Measurements from ENCODE around the gene KIF20B. TPM values are rescaled to one million over a fixed set of nuclear protein-coding genes. Genes with fewer than 3 reads are reported as not detected.

The KIF20B gene
- total RNA-seq, 1 donor = 4.7 TPM

- H2AFZ ChIP-seq (ENCODE audit: low read length) = no peak overlapping the region
- H3K4me2 ChIP-seq (ENCODE audit: insufficient read depth, low read length) = no peak overlapping the region
- TF ChIP-seq, protein P1, sequence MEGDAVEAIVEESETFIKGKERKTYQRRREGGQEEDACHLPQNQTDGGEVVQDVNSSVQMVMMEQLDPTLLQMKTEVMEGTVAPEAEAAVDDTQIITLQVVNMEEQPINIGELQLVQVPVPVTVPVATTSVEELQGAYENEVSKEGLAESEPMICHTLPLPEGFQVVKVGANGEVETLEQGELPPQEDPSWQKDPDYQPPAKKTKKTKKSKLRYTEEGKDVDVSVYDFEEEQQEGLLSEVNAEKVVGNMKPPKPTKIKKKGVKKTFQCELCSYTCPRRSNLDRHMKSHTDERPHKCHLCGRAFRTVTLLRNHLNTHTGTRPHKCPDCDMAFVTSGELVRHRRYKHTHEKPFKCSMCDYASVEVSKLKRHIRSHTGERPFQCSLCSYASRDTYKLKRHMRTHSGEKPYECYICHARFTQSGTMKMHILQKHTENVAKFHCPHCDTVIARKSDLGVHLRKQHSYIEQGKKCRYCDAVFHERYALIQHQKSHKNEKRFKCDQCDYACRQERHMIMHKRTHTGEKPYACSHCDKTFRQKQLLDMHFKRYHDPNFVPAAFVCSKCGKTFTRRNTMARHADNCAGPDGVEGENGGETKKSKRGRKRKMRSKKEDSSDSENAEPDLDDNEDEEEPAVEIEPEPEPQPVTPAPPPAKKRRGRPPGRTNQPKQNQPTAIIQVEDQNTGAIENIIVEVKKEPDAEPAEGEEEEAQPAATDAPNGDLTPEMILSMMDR (IDR thresholded peaks at IDR 0.05; ENCODE audit: extremely low read depth, low read depth, low read length) = no peak
- H3K79me2 ChIP-seq (ENCODE audit: insufficient read depth, low read length) = no peaks in the 10 kb centered on the region
- no peak overlapping the region for H3K4me3 ChIP-seq (ENCODE audit: insufficient read depth, low read length)
- H3K27me3 ChIP-seq (ENCODE audit: insufficient read depth, low read length) = peaks cover 3% of the 10 kb centered on the region
- H4K20me1 ChIP-seq (ENCODE audit: insufficient read depth, low read length) = no peaks in the 10 kb centered on the region
- no peaks in the 10 kb centered on the region for H3K4me1 ChIP-seq (ENCODE audit: insufficient read depth, low read length)
- no peaks in the 10 kb centered on the region for H3K9me3 ChIP-seq (ENCODE audit: low read depth, low read length)
- H3K27ac ChIP-seq (ENCODE audit: low read depth, low read length) = no peak overlapping the region
- no peak for DNase-seq (ENCODE audit: insufficient read length, low spot score, missing footprints)
- no peaks in the 10 kb centered on the region for H3K36me3 ChIP-seq (ENCODE audit: insufficient read depth, low read length)
Measured at GRCh38 chr10:89798092-89798491, 96.7 kb downstream of the KIF20B start.

GRCh38 chr10:89799573-89799972, 98.2 kb downstream of the KIF20B start:
- H3K4me1 ChIP-seq (ENCODE audit: insufficient read depth, low read length) = no peaks in the 10 kb centered on the region
- no peaks in the 10 kb centered on the region for H3K9me3 ChIP-seq (ENCODE audit: low read depth, low read length)
- H3K4me2 ChIP-seq (ENCODE audit: insufficient read depth, low read length) = no peak overlapping the region
- H3K4me3 ChIP-seq (ENCODE audit: insufficient read depth, low read length) = no peak overlapping the region
- no peak overlapping the region for H3K27ac ChIP-seq (ENCODE audit: low read depth, low read length)
- no peaks in the 10 kb centered on the region for H4K20me1 ChIP-seq (ENCODE audit: insufficient read depth, low read length)
- TF ChIP-seq, protein P1 (IDR thresholded peaks at IDR 0.05; ENCODE audit: extremely low read depth, low read depth, low read length) = no peak
- H3K27me3 ChIP-seq (ENCODE audit: insufficient read depth, low read length) = peaks cover 8% of the 10 kb centered on the region
- H3K79me2 ChIP-seq (ENCODE audit: insufficient read depth, low read length) = no peaks in the 10 kb centered on the region
- no peak for DNase-seq (ENCODE audit: insufficient read length, low spot score, missing footprints)
- H3K36me3 ChIP-seq (ENCODE audit: insufficient read depth, low read length) = no peaks in the 10 kb centered on the region
- no peak overlapping the region for H2AFZ ChIP-seq (ENCODE audit: low read length)

- Histone ChIP-seq H3K4me1 (ENCODE audit: insufficient read depth, low read length) (no peaks in the 10 kb centered on the region), H3K27me3 (ENCODE audit: insufficient read depth, low read length) (peaks cover 27% of the 10 kb centered on the region), H3K79me2 (ENCODE audit: insufficient read depth, low read length) (no peaks in the 10 kb centered on the region), H3K4me3 (ENCODE audit: insufficient read depth, low read length) (no peak overlapping the region), H4K20me1 (ENCODE audit: insufficient read depth, low read length) (no peaks in the 10 kb centered on the region), H3K27ac (ENCODE audit: low read depth, low read length) (no peak overlapping the region), H3K4me2 (ENCODE audit: insufficient read depth, low read length) (no peak overlapping the region), H3K36me3 (ENCODE audit: insufficient read depth, low read length) (no peaks in the 10 kb centered on the region), H3K9me3 (ENCODE audit: low read depth, low read length) (no peaks in the 10 kb centered on the region), H2AFZ (ENCODE audit: low read length) (no peak overlapping the region)
- no peak for DNase-seq (ENCODE audit: insufficient read length, low spot score, missing footprints)
- TF ChIP-seq, protein P1 (IDR thresholded peaks at IDR 0.05; ENCODE audit: extremely low read depth, low read depth, low read length) = no peak
Measured at GRCh38 chr10:89805599-89806013, 104.2 kb downstream of the KIF20B start.

GRCh38 chr10:89808842-89809241, 107.5 kb downstream of the KIF20B start:
- Histone ChIP-seq H3K79me2 (ENCODE audit: insufficient read depth, low read length) (no peaks in the 10 kb centered on the region), H3K4me3 (ENCODE audit: insufficient read depth, low read length) (no peak overlapping the region), H3K27ac (ENCODE audit: low read depth, low read length) (no peak overlapping the region), H4K20me1 (ENCODE audit: insufficient read depth, low read length) (no peaks in the 10 kb centered on the region), H3K4me1 (ENCODE audit: insufficient read depth, low read length) (no peaks in the 10 kb centered on the region), H3K9me3 (ENCODE audit: low read depth, low read length) (no peaks in the 10 kb centered on the region), H3K4me2 (ENCODE audit: insufficient read depth, low read length) (no peak overlapping the region), H3K27me3 (ENCODE audit: insufficient read depth, low read length) (peaks cover 27% of the 10 kb centered on the region), H2AFZ (ENCODE audit: low read length) (no peak overlapping the region), H3K36me3 (ENCODE audit: insufficient read depth, low read length) (no peaks in the 10 kb centered on the region)
- TF ChIP-seq, protein P1 (IDR thresholded peaks at IDR 0.05; ENCODE audit: extremely low read depth, low read depth, low read length) = no peak
- DNase-seq (ENCODE audit: insufficient read length, low spot score, missing footprints) = peak; percentile 15
